Nephron (organoid): ENCODE results near the gene KRT71.

Source experiments
- H3K27ac Mint-ChIP-seq, 3 experiments: 2 replicates each; pipeline ENCODE4 v1.8.0; 2020; ENCODE audit warnings: mixed read lengths in 3 of 3, mild to moderate bottlenecking in 2 of 3, moderate library complexity in 1 of 3
- H3K27me3 Mint-ChIP-seq: 2 replicates; pipeline ENCODE4 v1.8.0; 2021; ENCODE audit warnings: low read depth, mild to moderate bottlenecking, moderate library complexity, mixed read lengths
- H3K36me3 Mint-ChIP-seq: 2 replicates; pipeline ENCODE4 v1.8.0; 2020; ENCODE audit warnings: low read depth, mixed read lengths
- H3K4me1 Mint-ChIP-seq: 2 replicates; pipeline ENCODE4 v1.8.0; 2020; ENCODE audit warnings: mixed read lengths
- H3K4me3 Mint-ChIP-seq, 3 experiments: 2 replicates each; pipeline ENCODE4 v1.8.0; 2020; ENCODE audit warnings: mild to moderate bottlenecking in 3 of 3, mixed read lengths in 3 of 3, moderate library complexity in 2 of 3
- H3K9me3 Mint-ChIP-seq: 2 replicates; pipeline ENCODE4 v1.8.0; 2020; ENCODE audit warnings: mixed read lengths
- CTCF ChIP-seq, 3 experiments: fragments of 200-600 bp; sonication (generic); IDR thresholded peaks; one replicate each; pipeline ENCODE4 v1.5.0; 2021; ENCODE audit warnings: antibody characterized with exemption in 3 of 3; ENCODE audit not compliant: unreplicated experiment in 3 of 3

Gene KRT71

GRCh38 chr12:52585066-52585465, 32.1 kb upstream of the KRT71 start:
- TF ChIP-seq CTCF (IDR thresholded peaks at IDR 0.05; ENCODE audit: unreplicated experiment in 3 of 3) = no peak
- H3K4me1 Mint-ChIP-seq = peaks cover 2% of the 10 kb centered on the region
- H3K27ac Mint-ChIP-seq = no peak overlapping the region
- no peak overlapping the region for H3K4me3 Mint-ChIP-seq
- no peaks in the 10 kb centered on the region for H3K9me3 Mint-ChIP-seq
- H3K36me3 Mint-ChIP-seq = no peaks in the 10 kb centered on the region
- peaks cover 23% of the 10 kb centered on the region for H3K27me3 Mint-ChIP-seq

- Mint-ChIP-seq H3K9me3 (no peaks in the 10 kb centered on the region), H3K36me3 (no peaks in the 10 kb centered on the region), H3K27ac (no peak overlapping the region), H3K27me3 (peaks cover 24% of the 10 kb centered on the region), H3K4me1 (peaks cover 5% of the 10 kb centered on the region), H3K4me3 (no peak overlapping the region)
- no peak for TF ChIP-seq CTCF (IDR thresholded peaks at IDR 0.05; ENCODE audit: unreplicated experiment in 3 of 3)
Measured at GRCh38 chr12:52584156-52584682, 31.3 kb upstream of the KRT71 start.

DNA sequence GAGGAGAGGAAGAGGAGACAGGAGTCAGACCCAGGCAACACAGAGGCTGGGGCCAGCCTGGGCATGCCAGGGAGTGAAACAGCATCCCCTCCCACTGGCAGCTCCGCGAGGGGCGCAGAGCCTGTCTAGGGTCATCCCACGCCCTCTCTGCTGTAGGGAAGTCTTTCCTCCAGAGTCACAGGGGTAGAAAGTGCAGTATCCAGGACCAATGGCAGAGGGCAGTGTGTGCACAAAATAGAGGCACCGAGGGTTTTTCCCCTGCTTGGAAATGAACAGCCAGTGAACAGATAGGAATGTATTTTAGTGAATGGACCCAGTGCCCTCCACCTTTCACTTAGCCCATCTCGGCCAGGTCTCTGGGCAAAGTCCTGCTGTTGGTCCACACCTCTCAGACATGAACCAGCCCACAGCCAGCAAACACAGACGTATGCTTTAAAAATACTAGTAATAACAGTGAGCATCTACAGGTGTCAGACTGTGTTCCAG, 30.1 kb upstream of the KRT71 start:
- H3K36me3 Mint-ChIP-seq = no peaks in the 10 kb centered on the region

DNA sequence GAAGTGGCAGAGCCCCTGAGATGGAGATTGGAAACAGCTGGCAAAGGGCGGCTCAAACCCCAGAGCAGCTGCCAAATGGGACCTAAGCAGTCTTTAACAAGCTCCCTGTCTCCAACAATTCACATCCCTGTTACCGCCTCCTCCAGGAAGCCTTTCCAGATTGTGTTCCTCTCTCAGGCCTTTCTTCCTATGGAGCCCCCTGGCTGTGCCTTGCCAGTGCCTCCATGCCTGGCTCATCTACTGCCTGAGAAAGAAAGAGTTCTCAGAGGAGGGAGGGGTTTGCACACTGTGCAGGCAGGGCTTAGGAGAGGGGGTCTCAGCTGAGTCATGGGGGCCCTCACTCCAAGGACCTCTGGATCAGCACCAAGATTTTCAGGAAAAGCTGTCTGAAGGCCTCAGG, 29.5 kb upstream of the KRT71 start:
- TF ChIP-seq CTCF (IDR thresholded peaks at IDR 0.05; ENCODE audit: unreplicated experiment in 3 of 3) = no peak
- no peaks in the 10 kb centered on the region for H3K36me3 Mint-ChIP-seq
- H3K9me3 Mint-ChIP-seq = no peaks in the 10 kb centered on the region
- H3K4me3 Mint-ChIP-seq = no peak overlapping the region
- H3K4me1 Mint-ChIP-seq = peaks cover 5% of the 10 kb centered on the region
- peaks cover 25% of the 10 kb centered on the region for H3K27me3 Mint-ChIP-seq
- no peak overlapping the region for H3K27ac Mint-ChIP-seq

More for the DNA sequence above, 30.1 kb upstream of the KRT71 start:
- peak; percentile 61 to 70 (median 65) for TF ChIP-seq CTCF (IDR thresholded peaks at IDR 0.05; ENCODE audit: unreplicated experiment in 3 of 3)
- Mint-ChIP-seq H3K9me3 (no peaks in the 10 kb centered on the region), H3K27me3 (peaks cover 29% of the 10 kb centered on the region), H3K27ac (peak overlapping the region in 1 of 3 experiments; percentile 43), H3K4me1 (peaks cover 5% of the 10 kb centered on the region), H3K4me3 (no peak overlapping the region)

GRCh38 chr12:52581481-52581880, 28.5 kb upstream of the KRT71 start:
- no peaks in the 10 kb centered on the region for H3K36me3 Mint-ChIP-seq
- peaks cover 24% of the 10 kb centered on the region for H3K27me3 Mint-ChIP-seq
- H3K9me3 Mint-ChIP-seq = no peaks in the 10 kb centered on the region
- H3K4me3 Mint-ChIP-seq = no peak overlapping the region
- H3K4me1 Mint-ChIP-seq = peaks cover 5% of the 10 kb centered on the region
- TF ChIP-seq CTCF (IDR thresholded peaks at IDR 0.05; ENCODE audit: unreplicated experiment in 3 of 3) = no peak
- H3K27ac Mint-ChIP-seq = no peak overlapping the region

- Mint-ChIP-seq H3K27me3 (peaks cover 24% of the 10 kb centered on the region), H3K9me3 (no peaks in the 10 kb centered on the region), H3K4me3 (no peak overlapping the region), H3K36me3 (no peaks in the 10 kb centered on the region), H3K4me1 (peaks cover 5% of the 10 kb centered on the region), H3K27ac (no peak overlapping the region)
- TF ChIP-seq CTCF (IDR thresholded peaks at IDR 0.05; ENCODE audit: unreplicated experiment in 3 of 3) = no peak
Measured at GRCh38 chr12:52581066-52581465, 28.1 kb upstream of the KRT71 start.
